ENCODE data around the gene LGR6.

- TF ChIP-seq POLR2A (IDR thresholded peaks at IDR 0.05) (peak; percentile 86), CTCF (IDR thresholded peaks at IDR 0.05) (no peak)
These were observed 49.1 kb upstream of the LGR6 start, which contains the start of gene ARL8A for GRCh38 chr1:202144402-202145067.

All from right lobe of liver (tissue), 4 donors.